BJ (cell line): ENCODE results near the gene SERPINA4. TPM values are rescaled to one million over a fixed set of nuclear protein-coding genes. Genes with fewer than 3 reads are reported as not detected.

ENCODE experiments used
- CTCF ChIA-PET: fragments of 350-600 bp; formaldehyde crosslinking; extraction: SDS; loops from one replicate; lab custom pipeline; 2021; ENCODE audit warnings: antibody characterized with exemption, inconsistent platforms; lab: Yijun Ruan, JAX
- POLR2A ChIA-PET: fragments of 300-600 bp; sonication (Branson Sonifier 250); formaldehyde crosslinking; extraction: SDS; loops from one replicate; lab custom pipeline; 2021; ENCODE audit warnings: antibody characterized with exemption; lab: Charles Lee
- DNase-seq: peaks from one replicate; pipeline ENCODE4 v3.0.0-alpha.2; 2011; ENCODE audit warnings: low read depth
- H3K27me3 ChIP-seq: 2 replicates; pipeline ENCODE4 v1.6.0; 2011; ENCODE audit warnings: low read length; ENCODE audit not compliant: control insufficient read depth, insufficient read depth
- H3K36me3 ChIP-seq: 2 replicates; pipeline ENCODE4 v1.5.1; 2011; ENCODE audit warnings: low read length; ENCODE audit not compliant: control insufficient read depth, insufficient read depth
- H3K4me3 ChIP-seq: 2 replicates; pipeline ENCODE4 v1.5.1; 2011; ENCODE audit warnings: low read depth, mild to moderate bottlenecking, control low read depth, low read length
- polyA plus RNA-seq: library from polyadenylated mRNA; depleted of rRNA; stranded (reverse); fragments of >200 nt; gene quantifications from 2 replicates; pipeline ENCODE4 v1.2.3, GENCODE V29; 2011
- TF ChIP-seq, protein P1 (sequence below): IDR thresholded peaks from 2 replicates; pipeline ENCODE4 v1.5.1; 2011; ENCODE audit warnings: low read depth, mild to moderate bottlenecking, control low read depth, inconsistent platforms, low read length, moderate library complexity; ENCODE audit not compliant: insufficient read depth

The SERPINA4 gene
- polyA plus RNA-seq, 1 experiment: not detected

DNA sequence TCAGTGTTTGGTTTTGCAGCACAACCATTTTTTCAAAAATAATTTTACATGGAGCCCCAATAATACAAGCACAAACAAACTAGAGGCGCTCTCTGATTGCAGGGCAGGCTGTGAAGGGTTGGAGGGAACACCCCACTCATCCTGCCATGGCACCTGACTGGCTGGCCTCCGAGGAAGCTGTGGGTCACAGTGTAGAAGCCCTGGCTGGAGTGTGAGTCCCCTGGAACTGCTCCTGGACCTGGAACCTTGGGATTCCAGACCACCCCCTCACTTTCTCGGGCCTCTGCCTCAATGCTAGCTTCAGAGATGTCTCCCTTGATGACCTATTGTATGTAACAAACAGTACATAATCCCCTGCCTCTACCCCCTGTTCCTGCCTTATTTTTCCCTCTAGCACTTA lies 37.1 kb upstream of the SERPINA4 start:
- ChIA-PET POLR2A (no interaction called here), CTCF (no interaction called here)
- Histone ChIP-seq H3K27me3 (no peaks in the 10 kb centered on the region), H3K36me3 (no peaks in the 10 kb centered on the region), H3K4me3 (no peak overlapping the region)
- TF ChIP-seq, protein P1, sequence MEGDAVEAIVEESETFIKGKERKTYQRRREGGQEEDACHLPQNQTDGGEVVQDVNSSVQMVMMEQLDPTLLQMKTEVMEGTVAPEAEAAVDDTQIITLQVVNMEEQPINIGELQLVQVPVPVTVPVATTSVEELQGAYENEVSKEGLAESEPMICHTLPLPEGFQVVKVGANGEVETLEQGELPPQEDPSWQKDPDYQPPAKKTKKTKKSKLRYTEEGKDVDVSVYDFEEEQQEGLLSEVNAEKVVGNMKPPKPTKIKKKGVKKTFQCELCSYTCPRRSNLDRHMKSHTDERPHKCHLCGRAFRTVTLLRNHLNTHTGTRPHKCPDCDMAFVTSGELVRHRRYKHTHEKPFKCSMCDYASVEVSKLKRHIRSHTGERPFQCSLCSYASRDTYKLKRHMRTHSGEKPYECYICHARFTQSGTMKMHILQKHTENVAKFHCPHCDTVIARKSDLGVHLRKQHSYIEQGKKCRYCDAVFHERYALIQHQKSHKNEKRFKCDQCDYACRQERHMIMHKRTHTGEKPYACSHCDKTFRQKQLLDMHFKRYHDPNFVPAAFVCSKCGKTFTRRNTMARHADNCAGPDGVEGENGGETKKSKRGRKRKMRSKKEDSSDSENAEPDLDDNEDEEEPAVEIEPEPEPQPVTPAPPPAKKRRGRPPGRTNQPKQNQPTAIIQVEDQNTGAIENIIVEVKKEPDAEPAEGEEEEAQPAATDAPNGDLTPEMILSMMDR: no peak
- DNase-seq: no peak

DNA sequence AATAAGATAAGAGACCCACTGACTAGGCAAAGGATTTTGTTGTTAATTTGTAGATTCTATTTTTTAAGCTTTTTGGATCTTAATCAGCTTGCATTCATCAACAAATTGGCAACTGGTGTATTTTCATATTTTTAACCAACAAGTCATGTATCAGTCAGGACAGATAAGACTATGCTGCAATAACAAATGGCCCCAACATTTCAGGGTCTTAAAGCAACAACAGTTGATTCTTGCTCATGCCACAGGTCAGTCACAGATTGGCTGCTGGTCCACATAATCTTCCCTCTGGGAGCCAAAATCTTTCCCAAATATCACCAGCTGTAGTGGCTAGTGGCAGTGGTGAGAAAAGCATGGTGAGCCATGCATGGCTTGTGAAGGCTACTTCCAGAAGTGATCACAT lies 30.1 kb upstream of the SERPINA4 start:
- DNase-seq: no peak
- Histone ChIP-seq H3K36me3 (no peaks in the 10 kb centered on the region), H3K4me3 (no peak overlapping the region), H3K27me3 (no peaks in the 10 kb centered on the region)
- TF ChIP-seq, protein P1: no peak
- CTCF ChIA-PET: no interaction called here
- POLR2A ChIA-PET: no interaction called here

DNA sequence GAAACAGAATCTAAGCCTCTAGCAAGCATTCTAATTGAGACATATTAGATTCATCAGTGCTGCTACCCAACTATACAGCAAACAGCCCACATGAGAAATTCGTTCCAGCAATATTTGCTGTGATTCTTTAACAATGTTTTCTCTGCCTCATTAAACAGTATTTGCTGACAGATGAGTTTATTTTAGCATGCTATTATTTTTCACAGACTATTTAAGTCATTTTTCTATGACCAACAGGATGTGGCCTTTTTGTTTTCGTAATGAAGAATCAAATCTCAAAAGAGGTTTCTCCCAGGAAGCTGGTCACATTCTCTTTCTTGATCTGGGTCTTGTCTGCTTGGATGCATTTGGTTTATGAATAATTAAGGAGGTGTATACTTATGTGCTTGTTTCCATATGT lies 28.8 kb upstream of the SERPINA4 start:
- no peaks in the 10 kb centered on the region for H3K27me3 ChIP-seq
- DNase-seq: no peak
- ChIA-PET CTCF (interaction anchor here (1.1 to 2.0 kb wide), 2 partner anchors 16 to 18 kb away, joined by 4 to 14 read pairs; no protein-coding TSS in a partner anchor), POLR2A (interaction anchor here (0.6 kb wide), 1 partner anchor 62 kb away, joined by 19 read pairs; no protein-coding TSS in a partner anchor)
- H3K36me3 ChIP-seq: no peaks in the 10 kb centered on the region
- no peak overlapping the region for H3K4me3 ChIP-seq
- TF ChIP-seq, protein P1: no peak

DNA sequence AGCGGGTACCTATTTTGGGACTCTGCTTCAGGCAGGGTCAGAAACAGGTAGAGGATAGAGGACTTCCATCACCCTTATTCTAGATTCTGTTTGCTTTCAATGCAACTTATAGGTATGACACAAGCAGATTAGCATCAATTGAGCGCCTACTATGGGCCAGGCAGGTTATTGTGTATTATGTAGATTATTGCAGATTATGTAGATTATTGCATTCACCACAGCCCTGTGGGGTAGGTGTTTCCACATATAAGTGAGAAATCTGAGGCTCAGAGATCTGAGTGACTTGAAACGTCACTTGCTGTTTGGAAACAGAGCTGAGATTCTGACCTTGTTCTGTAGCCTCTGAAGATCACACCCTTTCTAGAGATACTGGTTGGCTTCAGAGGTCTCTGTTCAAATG lies 25.7 kb upstream of the SERPINA4 start:
- DNase-seq: no peak
- Histone ChIP-seq H3K36me3 (no peaks in the 10 kb centered on the region), H3K4me3 (no peak overlapping the region), H3K27me3 (no peaks in the 10 kb centered on the region)
- CTCF ChIA-PET: interaction anchor here (1.0 kb wide), 1 partner anchor 13 kb away, joined by 6 read pairs; no protein-coding TSS in a partner anchor
- POLR2A ChIA-PET: no interaction called here
- TF ChIP-seq, protein P1: no peak

DNA sequence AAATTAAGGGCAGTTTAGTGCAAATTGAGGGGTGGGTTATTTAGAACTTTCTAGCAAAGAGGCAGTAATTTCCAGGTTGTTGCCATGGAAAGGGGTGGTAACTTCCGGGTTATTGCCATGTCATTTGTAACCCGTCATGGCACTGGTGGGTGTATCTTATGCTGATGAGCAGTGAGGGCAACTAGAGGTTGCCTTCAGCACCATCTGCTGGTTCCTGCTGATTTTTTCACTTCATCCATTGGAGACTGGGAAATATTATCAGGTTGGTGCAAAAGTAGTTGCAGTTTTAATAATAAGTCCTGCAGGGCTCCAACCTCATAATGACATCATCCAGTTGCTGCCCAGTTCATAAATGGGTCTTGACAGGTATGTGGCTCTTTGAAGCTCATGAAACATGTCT lies 24.4 kb upstream of the SERPINA4 start:
- no peak for DNase-seq
- Histone ChIP-seq H3K4me3 (no peak overlapping the region), H3K36me3 (no peaks in the 10 kb centered on the region), H3K27me3 (no peaks in the 10 kb centered on the region)
- POLR2A ChIA-PET: no interaction called here
- CTCF ChIA-PET: interaction anchor here (4.1 kb wide), 1 partner anchor 12 kb away, joined by 27 read pairs; no protein-coding TSS in a partner anchor
- TF ChIP-seq, protein P1: no peak
